ENCODE results near the gene ZKSCAN8. TPM values are rescaled to one million over a fixed set of nuclear protein-coding genes. Genes with fewer than 3 reads are reported as not detected.

The ZKSCAN8 gene
- total and polyA plus RNA-seq, 2 donors (not counting 3 experiments of a cell fraction or from before 2014, with no cell fraction given): 9.4 to 19.7 TPM

GRCh38 chr6:28206928-28207509 lies 65.3 kb downstream of the ZKSCAN8 start:
- Histone ChIP-seq H4K20me1 (replicated peaks; ENCODE audit: control insufficient read depth, extremely low read depth, insufficient read depth, low read length) (no peaks in the 10 kb centered on the region), H2AFZ (ENCODE audit: low read depth, low read length) (peak overlapping the region; percentile 61), H3K4me3 (replicated peaks in 1 of 3; ENCODE audit: insufficient read depth in 1 of 3, low read depth in 1 of 3, low read length in 3 of 3) (peak overlapping the region; percentile 33 to 49 (median 33)), H3K27me3 (ENCODE audit: control insufficient read depth in 2 of 2, insufficient read depth in 2 of 2, low read length in 2 of 2) (peaks cover 38 to 87% of the 10 kb centered on the region in 2 experiments), H3K27ac (ENCODE audit: insufficient read depth, low read depth, low read length) (no peak overlapping the region), H3K9me1 (replicated peaks; ENCODE audit: control insufficient read depth, extremely low read depth, insufficient read depth, low read length) (no peaks in the 10 kb centered on the region), H3K79me2 (ENCODE audit: control insufficient read depth, insufficient read depth, low read length) (no peaks in the 10 kb centered on the region), H3K36me3 (ENCODE audit: control insufficient read depth in 2 of 2, extremely low read depth in 1 of 2, insufficient read depth in 2 of 2, low read length in 2 of 2) (no peaks in the 10 kb centered on the region), H3K4me2 (ENCODE audit: insufficient read depth, low read length) (peak overlapping the region; percentile 96), H3K9me3 (replicated peaks; ENCODE audit: control insufficient read depth, insufficient read depth, low read length) (no peaks in the 10 kb centered on the region), H3K4me1 (ENCODE audit: control insufficient read depth, extremely low read depth, insufficient read depth, low read length) (peaks cover 18% of the 10 kb centered on the region), H3K9ac (replicated peaks; ENCODE audit: extremely low read depth, insufficient read depth, low read length) (no peak overlapping the region)
- BruUV-seq (replicated peaks): no TSS peak
- DNase-seq (ENCODE audit: low read depth, low spot score) (peak; percentile 24), FAIRE-seq (no peak)
- intact Hi-C loops (cut with micrococcal nuclease) (loop anchor here (1.0 kb wide), 1 partner anchor 66 kb away; the partner anchor contains the start of gene ZKSCAN8), dilution Hi-C loops (cut with MboI; ENCODE audit: extremely low pct_ligation_motif_present, low sequenced_read_pairs) (no loop called here)
- POLR2A ChIA-PET: interaction anchor here (1.5 kb wide), 1 partner anchor 66 kb away, joined by 4 read pairs; the partner anchor contains the start of gene ZKSCAN8
- CTCF ChIA-PET: interaction anchor here (1.0 to 1.6 kb wide), 4 partner anchors 11 to 68 kb away, joined by 3 to 4 read pairs (median 3); partner anchors contain the start of gene ZKSCAN8
- no peak for TF ChIP-seq FOS (IDR thresholded peaks at IDR 0.05; ENCODE audit: borderline replicate concordance, insufficient read depth, low read length)
- TF ChIP-seq, protein P1, sequence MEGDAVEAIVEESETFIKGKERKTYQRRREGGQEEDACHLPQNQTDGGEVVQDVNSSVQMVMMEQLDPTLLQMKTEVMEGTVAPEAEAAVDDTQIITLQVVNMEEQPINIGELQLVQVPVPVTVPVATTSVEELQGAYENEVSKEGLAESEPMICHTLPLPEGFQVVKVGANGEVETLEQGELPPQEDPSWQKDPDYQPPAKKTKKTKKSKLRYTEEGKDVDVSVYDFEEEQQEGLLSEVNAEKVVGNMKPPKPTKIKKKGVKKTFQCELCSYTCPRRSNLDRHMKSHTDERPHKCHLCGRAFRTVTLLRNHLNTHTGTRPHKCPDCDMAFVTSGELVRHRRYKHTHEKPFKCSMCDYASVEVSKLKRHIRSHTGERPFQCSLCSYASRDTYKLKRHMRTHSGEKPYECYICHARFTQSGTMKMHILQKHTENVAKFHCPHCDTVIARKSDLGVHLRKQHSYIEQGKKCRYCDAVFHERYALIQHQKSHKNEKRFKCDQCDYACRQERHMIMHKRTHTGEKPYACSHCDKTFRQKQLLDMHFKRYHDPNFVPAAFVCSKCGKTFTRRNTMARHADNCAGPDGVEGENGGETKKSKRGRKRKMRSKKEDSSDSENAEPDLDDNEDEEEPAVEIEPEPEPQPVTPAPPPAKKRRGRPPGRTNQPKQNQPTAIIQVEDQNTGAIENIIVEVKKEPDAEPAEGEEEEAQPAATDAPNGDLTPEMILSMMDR (IDR thresholded peaks at IDR 0.05; ENCODE audit: extremely low read depth in 1 of 2, insufficient read depth in 1 of 2, low read depth in 1 of 2, low read length in 2 of 2): no peak
- no peak for TF ChIP-seq EZH2 (IDR thresholded peaks at IDR 0.05; ENCODE audit: borderline replicate concordance, low read depth, low read length, severe bottlenecking)
- no peak for TF ChIP-seq GATA2 (IDR thresholded peaks at IDR 0.05; ENCODE audit: insufficient read depth, insufficient read length, low read depth, low read length)
- no peak for TF ChIP-seq POLR2AphosphoS5 (IDR thresholded peaks at IDR 0.05; ENCODE audit: insufficient read depth, low read depth, low read length)
- no peak for TF ChIP-seq MAX (IDR thresholded peaks at IDR 0.05; ENCODE audit: insufficient read depth, insufficient read length)
- no peak for TF ChIP-seq JUN (IDR thresholded peaks at IDR 0.05; ENCODE audit: borderline replicate concordance, insufficient read depth, insufficient read length, low read depth)
- TF ChIP-seq POLR2A (IDR thresholded peaks at IDR 0.05; ENCODE audit: low read depth, low read length): no peak
- no peak for TF ChIP-seq MYC (IDR thresholded peaks at IDR 0.05; ENCODE audit: low read depth, low read length)

Measured in endothelial cell of umbilical vein (primary cell).